Hematopoietic multipotent progenitor cell treated with erythropoietin and hydrocortisone succinate and interleukin-3 and kit ligand, for 17 days (in vitro differentiated cells): ENCODE measurements around the gene FKBP1A.

Experiments used
- DNase-seq: peaks from one replicate; pipeline ENCODE4 v3.0.0-alpha.2; 2015; ENCODE audit warnings: low spot score

FKBP1A gene

DNA sequence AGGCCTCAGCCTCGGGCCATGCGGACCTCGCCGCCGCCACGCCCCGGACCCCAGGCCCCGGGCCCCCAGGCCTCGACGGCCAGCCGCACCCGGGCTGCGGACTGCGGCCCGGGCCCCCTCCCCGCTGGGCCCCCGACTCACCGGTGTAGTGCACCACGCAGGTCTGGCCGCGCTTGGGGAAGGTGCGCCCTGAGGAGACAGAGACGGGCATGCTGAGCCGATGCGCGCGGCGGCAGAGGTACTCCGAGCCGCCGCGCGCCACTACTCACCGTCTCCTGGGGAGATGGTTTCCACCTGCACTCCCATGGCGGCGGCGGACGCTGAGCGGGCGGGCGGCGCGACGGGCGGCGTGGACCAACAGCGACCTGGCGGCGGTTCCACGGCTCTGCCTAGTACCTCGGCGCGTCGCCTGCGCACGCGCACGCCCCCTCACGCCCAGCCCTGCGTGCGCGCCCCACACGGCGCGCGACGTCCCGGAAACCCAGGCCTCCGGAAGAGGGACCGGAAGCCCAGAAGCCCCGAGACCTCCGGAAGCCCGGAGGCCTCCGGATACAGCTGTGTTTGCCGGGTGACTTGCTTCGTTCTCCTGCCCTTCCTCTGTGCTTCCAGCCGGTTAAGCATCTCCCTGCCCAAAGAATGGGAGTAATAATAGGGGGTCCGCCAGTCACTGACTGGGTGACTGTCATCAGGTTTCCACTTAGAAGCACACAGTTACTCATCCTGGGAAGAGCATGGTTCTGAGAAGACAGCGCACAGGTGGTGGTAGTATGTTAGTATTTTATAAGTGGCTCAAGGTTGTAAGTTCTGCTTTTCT is at the start of gene FKBP1A:
Gene FKBP1A (minus strand): TSS at position 362 of the 814 bp plus-strand sequence. CDS start 56 bp downstream, at position 306.
- peak; percentile 81 for DNase-seq

DNA sequence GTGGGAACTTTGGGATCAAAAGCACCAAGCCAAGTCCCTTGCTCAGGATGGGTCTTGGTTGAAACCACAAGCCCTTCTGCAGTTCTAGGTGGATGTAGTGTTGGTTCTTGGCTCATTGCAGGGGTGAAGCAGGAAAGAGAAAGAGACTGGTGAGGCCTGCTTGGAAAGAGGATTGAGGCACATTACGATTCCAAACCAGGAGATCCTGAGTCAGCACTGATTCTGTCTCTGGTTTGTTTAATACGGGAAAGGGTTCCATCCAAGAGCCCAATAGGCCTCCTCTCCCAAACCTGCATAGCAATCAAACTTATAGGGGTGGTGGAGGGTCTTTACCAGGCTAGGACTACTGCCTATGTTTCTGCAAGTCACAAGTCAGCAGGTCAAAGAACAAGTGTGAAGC is 49.5 kb upstream of the FKBP1A start:
- DNase-seq = no peak

DNA sequence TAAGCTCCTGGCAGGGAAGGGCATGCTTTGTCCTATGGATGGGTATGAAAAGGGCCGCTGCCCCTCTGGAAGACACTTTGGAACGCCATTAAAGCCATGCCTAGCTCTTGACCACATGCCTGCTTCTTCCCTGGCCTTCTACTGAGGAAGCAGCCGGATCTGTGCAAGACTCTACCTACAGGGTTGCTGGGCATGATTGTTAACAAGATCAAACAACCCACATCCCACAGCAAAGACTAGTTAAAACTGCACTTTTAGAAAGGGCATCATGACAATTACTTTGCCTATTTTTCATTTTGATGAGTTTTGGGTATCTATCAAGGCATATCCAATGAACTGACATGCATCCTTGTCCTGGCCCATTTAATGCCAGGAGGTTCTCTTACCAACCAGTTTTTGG is 48.3 kb upstream of the FKBP1A start:
- DNase-seq = no peak

DNA sequence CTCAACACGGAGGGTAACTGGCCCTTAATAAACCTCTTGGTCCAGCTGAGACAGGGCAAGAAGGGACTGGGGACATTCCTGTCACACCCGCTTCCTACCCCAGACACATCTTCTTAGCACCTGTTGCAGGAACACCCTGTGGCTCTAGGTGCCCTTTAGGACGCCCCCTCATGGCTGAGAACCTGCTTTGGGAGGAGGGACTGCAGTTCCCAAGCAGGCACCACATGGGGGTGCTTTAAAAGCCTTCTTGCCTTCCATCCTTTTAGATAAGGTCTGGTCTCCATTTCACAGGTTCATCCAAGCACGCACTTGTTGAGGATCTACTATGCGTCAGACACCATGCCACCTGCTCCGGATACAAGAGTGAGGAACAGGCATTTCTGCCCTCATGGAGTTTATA is 47.2 kb upstream of the FKBP1A start:
- DNase-seq = peak; percentile 10

DNA sequence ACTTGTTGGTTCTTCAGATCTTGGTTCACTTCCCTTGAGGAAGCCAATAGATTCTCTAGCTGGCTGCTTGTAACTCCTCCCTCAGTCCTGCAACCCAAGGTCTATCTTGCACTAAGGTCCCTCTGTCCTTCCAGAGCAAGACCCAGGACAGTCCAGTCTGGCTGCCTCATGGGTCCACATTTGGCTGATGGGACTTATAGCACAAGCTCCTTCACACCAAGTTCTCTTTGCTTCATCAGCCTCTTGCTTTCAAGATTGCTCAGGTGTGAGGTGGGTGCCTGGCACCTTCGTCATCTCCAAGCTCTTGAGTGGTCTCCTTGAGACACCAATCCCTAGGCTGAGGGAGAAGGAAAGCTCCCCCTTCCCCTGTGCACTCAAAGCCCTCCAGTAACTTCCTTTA is 45.5 kb upstream of the FKBP1A start:
- DNase-seq = no peak

DNA sequence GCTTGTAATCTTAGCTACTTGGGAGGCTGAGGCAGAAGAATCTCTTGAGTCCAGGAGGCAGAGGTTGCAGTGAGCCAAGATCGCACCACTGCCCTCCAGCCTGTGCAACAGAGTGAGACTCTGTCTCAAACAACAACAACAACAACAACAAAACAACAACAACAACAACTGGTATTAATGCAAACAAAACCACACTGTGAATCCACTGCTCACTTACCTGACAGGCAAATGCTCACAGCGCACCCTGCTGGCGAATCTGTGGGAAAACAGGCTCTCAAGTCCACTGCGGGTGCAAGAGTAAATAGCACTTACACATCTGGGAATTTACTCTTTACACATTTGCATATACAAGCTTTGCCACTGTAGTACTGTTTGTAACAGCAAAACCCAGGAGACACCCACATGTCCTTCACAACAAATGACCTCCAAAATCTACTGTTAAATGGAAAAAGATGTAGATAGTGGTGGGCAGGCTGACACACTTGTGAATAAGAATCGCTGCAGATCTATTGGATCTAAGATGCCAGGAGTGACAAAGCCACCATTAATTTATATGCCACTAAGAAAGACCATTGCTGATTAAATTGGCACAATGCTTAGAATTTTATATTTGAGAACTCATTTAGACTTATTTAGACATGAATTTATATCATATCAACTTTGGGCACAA is 44.5 kb upstream of the FKBP1A start:
- DNase-seq = peak; percentile 84

DNA sequence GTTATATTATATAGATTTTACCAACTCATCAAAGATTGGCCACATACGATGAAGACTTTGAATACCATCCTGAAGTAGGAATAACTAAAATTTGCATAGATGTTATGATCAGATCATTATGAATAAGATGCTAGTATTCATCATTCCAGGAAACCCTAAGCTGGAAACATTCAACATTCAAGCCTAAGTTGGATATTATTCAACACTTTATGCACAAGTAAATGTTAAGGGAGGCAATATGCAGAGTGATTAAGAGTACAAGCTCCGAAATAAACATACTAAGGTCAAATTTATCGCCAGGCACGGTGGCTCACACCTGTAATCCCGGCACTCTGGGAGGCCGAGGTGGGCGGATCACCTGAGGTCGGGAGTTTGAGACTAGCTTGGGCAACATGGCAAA is 43.4 kb upstream of the FKBP1A start:
- DNase-seq = no peak

DNA sequence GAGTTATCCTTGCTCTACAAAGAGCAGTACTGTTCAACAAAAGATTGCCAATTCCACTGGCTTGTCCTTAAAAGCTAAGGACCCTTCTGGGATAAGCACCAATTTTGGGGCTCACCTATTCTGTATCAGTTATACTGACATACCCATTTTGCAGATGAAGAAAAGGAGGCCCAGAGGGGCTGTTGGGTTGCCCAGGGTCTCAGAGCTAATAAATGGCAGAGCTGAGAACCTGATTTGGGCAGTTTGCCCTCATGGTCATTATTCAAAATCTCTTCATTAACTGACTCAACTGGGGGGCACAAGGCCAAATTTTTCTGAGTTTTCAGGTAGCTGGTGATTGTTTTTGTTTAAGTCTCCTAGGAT is 42.5 kb upstream of the FKBP1A start:
- DNase-seq = no peak

DNA sequence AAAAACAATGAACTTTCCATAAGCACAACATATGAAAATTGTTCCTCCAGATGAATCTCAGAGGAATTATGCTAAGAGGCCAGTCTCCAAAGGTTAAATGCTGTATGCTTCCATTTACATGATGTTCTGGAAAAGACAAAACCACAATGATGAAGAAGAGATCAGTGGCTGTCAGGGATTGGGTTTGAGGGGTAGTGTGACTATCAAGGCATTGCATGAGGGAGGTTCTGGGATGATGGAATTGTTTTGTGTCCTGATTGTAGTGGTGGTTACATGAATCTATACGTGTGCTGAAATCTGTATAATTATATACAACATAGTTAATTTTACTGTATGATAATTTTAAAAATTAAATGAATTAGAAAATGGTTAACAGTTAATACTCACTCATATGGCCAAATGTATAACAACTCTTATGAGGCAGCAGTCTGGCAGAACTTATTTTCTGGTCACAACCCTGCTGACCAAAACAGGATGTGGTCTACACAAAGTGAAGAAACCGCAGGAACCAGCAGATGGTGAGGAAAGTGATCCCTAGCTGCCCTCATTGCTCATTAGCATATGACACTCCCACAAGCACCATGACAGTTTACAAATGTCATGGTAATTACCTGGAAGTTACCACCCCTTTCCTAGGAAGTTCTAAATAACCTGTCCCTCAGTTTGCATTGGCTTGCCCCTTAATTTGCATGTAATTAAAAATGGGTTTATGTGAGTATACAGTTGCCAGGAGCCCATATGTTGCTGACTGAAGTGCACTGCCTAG is 41.9 kb upstream of the FKBP1A start:
- no peak for DNase-seq

DNA sequence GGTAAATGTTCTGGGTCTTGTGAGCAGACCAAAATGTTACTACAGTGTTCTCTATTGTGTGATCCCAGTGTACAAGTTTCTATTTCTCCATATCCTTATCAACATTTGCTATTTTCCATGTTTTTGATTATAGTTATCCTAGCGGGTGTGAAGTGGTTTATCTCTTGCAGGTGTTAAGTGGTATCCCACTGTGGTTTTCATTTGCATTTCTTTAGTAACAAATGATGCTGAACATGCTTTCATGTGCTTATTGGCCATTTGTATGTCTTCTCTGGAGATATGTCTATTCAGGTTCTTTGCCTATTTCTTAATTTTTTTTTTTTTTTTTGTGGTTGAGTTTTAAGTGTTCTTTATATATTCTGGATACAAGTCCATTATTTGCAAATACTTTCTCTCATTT is 38.3 kb upstream of the FKBP1A start:
- no peak for DNase-seq

DNA sequence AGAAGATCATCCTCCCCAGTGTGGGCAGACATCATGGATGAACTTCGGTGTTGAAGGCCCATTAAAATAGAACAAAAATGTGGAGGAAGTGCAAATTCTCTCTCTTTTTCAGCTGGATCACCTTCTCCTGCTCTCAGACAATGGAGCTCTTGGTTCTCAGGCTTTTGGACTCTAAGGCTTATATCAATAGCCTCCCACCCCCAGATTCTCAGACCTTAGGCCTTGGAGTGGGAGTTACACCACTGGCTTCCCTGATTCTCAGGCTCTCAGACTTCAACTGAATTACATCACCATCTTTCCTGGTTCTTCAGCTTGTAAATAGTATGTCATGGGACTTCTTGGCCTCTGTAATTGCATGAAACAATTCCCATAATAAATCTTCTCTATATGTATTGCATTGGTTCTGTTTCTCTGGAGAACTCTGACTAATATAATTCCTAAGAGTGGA is 37.2 kb upstream of the FKBP1A start:
- no peak for DNase-seq

DNA sequence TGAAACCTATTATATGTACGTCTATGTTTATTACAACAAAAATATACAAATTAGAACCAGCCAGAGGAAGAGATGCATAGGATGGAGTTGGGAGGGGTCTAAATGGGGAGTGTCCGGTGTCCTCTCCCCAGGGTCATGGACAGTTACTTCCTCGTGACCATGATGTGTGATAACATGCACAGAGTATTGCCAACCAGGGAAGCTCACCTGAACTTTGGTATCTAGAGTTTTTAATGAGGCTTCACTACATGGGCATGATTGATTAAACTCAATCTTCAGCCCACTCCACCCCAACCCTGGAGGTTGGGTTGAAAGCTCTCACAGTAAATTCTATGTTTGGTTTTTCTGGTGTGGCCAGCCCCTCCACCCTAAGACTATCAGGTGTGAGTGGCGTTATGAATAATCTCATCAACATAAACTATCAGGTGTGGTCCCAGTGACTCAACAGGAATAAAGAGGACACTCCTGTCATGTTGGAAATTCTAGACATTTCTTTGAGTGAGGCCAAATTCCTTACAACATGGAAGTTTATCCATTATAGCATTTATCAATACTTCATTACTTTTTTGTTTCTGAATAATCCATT is 36.4 kb upstream of the FKBP1A start:
- DNase-seq = no peak

DNA sequence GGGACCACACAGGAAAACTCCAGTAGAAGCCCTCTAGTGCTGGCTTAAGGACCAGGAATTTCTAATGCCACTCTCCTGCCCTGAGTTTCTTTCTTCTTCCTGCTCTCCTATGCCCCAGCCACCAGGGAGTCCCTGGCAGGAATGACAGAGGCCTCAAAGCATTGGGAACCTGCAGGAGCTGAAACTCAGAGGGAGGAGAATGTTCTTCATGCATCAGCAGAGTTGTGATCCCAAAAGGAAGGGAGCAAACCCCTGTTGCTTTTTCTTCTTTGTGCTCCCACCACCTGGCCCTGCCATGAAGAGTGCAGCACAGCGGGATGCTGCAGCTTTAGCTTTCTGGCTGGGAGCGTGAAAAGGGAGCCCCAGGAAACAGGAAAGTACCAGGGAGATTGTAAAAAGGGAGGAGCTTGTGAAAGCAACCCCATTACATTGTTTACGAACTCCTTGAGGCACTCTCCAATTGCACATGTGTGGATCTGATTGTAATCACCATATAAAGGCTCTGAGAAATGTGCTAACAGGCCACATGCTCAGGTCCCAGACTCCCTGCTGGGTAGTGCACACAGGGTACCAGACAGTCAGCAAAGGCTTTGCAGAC is 34.7 kb upstream of the FKBP1A start:
- DNase-seq = no peak

DNA sequence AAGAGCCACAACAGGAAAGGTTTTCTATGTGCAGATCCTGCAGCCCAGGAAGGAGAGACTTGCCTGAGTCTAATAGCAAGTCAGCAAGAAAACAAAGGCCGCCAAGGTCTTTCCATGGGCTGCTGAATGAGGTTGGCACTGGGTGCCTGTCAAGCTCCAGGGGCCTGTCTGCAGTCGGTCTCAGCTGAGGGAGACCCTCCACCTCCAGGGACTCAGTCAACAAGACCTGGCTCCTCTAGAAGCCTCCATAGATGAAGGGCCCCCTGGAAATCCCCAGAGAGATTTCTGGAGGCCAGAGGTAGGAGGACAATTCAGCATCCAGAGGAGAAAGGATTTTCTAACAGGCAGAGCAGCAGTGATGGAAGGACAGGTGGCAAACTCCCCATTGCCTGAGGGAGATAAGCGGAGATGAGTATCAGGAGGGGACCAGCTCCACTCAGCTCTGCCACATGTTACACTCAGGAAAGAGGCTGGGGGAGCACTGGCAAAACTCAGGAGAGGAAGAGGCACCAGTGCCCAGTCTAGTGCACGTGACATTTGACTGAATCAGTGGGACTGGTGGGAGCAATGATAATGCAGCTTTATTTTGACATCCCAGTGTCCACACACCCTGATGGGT is 33.5 kb upstream of the FKBP1A start:
- no peak for DNase-seq

DNA sequence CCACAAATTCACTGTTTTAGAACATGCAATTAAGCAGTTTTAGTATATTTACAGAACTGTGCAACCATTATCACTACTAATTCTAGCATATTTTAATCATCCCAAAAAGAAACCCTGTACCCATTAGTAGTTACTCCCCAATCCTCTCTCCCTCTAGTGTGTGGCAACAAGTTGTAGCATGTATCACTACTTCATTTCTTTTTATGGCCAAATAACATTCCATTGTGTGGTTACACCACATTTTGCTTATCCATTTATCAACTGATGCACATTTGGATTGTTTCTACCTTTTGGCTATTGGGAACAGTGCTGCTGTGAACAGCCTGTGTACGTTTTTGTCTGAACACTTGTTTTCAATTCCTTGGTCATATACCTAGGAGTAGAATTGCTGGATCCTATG is 31.5 kb upstream of the FKBP1A start:
- DNase-seq = no peak

DNA sequence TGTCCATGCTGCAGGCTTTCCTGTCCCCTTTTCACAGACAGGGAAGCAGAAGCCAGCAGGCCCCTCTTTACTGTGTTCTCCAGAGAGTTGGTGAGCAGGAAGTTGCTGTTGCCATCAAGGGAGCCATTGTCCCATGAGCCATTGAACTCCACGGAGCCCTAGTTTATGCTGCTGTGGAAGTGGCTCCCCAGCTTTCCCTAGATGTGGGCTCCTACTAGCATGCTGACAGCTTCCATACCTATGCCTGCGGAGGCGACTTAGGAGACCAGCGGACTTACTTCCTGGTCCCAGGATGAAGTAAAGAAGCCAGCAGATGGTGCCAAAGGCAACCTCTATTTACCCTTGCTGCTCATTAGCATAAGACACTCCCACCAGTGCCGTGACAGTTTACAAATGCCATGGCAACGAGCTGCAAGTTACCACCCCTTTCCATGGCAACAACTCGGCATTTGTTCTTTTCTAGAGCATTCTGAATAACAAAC is 30.8 kb upstream of the FKBP1A start:
- DNase-seq = peak; percentile 44

DNA sequence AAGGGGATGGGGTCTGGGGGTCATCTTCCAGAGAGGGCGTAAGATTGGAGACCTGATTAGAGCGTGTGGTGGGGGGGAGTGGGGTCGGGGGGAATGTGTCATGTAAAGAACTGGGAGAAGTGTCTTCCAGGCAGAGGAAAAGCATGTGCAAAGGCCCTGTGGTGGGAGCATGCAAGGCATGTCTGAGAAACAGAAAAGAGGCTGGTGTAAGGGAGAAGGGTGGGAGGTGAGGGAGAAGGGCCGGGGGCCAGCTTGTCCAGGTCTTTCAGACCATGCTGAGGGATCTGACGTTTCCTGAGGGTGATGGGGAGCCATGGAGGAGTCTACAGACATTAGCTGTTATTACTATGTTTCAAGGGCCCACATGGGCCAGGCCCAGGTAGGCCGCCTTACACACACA is 30.4 kb upstream of the FKBP1A start:
- no peak for DNase-seq

DNA sequence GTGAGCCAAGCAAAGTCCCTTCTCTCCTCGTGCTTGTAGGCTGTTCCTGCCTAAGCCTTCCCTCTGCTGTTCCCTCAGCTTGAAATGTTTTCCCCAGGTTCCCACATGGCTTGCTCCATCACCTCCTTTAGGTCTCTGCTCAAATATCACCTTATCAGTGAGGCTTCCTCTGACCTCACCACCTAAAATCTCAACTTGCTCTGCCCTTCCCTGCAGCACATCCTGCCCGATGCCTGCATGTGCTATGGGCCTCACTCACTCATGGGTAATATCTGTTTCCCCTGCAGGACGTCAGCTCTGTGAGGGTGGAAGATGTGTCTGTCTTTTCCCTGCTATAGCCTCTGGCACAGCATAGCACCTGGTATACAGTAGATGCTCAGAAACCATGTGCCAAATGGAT is 29.9 kb upstream of the FKBP1A start:
- DNase-seq = no peak

DNA sequence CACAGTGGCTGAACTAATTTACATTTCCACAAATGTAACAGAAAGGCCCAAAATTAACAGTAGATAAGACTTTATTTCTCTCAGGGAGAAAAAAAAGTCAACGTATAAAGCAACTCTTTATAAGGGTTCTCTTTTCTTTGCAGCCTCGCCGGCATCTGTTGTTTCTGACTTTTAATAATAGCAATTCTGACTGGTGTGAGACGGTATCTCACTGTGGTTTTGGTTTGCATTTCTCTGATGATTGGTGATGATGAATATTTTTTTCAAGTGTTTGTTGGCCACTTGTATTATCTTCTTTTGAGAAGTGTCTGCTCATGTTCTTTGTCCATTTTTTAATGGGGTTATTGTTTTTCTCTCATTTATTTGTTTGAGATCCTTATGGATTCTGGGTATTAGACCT is 27.2 kb upstream of the FKBP1A start:
- DNase-seq = no peak

DNA sequence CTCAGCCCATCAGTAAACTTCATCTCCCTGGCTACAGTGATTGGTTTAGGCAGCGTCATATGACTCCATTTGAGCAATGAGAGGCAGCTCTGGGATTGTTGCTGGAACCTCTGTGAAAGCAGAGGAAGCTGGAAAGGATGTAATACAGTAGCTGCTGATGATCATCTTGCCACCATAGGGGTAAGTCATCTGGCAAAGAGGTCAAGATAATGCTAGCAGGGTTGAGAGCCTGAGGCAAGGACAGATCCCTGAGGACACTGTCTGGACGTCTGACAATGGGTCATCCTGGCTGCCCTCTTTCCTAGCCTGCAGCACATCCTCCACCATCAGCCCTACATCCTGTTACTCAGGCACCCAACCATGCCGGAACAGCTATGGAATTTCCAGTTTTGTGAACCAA is 25.5 kb upstream of the FKBP1A start:
- DNase-seq = no peak

DNA sequence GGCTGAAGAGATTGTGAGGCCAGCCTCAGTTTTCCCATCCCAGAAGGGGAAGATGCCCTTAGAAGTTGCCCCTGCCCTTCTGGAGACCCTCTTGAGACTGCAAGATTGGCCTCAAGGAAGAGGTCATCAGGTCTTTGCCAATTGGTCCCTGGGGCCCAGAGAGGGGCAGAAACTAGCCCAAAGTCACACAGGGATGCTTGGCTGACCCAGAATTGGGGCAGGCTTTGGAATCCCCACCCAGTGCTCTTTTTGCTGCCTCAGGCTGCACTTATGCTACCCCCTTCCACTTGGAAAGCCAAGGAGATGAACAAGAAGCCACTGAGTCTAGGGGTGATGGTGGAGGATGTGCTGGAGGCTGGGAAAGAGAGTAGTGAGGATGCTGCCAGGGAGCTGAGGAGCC is 24.9 kb upstream of the FKBP1A start:
- no peak for DNase-seq

DNA sequence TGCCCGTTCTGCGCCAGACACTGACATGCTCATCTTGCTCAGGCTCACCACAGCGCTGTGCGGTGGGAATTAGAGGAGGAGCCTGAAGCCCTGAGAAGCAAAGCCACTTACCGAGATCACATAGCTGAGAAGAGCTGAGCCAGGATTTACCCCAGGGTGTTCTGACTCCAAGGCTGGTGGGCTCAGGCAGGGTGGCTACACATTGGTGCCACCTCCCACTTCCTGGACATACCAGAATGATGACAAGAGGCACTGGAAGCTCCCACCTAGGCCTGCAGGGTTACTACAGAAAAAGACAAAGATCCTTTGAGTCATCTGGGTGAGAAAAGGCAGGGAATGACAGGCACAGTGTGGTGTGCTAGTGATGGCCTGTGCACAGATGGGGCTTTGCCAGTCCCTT is 24.4 kb upstream of the FKBP1A start:
- DNase-seq = no peak
